ENCODE results near the gene ZDHHC3.

The ZDHHC3 gene

DNA sequence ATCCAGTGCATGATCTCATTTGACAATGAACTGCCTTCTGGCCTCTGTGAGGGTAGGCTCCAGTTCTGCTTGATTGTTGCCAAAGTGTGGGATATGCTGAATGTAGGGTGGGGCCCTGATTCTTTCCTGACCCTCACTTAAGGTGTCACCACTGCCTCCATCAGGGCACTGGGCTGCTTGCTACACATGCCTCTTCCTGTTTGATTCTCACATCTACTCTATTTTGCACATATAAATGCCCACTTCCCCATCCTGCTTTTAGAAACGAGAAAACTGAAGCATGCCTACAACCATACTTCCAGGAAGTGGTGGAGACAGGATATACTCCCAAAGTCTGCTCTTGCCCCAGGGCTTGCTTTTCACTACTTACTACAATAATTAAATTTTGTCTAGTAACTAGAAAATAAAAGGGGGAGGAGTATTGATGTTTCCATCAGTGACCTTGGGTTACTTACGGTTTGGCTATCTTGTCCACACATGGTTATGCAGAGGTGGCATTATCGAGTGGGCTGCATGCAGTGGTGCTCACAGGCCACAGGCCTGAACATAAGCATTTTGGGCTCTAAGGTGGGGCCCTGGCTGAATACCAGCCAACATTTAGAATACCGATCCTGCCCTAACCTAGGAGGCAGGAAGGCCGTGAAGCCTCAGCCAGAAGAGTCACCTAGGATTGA is 6.7 kb downstream of the ZDHHC3 start:
- TF ChIP-seq, protein P1, sequence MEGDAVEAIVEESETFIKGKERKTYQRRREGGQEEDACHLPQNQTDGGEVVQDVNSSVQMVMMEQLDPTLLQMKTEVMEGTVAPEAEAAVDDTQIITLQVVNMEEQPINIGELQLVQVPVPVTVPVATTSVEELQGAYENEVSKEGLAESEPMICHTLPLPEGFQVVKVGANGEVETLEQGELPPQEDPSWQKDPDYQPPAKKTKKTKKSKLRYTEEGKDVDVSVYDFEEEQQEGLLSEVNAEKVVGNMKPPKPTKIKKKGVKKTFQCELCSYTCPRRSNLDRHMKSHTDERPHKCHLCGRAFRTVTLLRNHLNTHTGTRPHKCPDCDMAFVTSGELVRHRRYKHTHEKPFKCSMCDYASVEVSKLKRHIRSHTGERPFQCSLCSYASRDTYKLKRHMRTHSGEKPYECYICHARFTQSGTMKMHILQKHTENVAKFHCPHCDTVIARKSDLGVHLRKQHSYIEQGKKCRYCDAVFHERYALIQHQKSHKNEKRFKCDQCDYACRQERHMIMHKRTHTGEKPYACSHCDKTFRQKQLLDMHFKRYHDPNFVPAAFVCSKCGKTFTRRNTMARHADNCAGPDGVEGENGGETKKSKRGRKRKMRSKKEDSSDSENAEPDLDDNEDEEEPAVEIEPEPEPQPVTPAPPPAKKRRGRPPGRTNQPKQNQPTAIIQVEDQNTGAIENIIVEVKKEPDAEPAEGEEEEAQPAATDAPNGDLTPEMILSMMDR (IDR thresholded peaks at IDR 0.05; ENCODE audit: low read depth, low read length): no peak
- no peak for DNase-seq (ENCODE audit: low read depth, low spot score)
- no peak overlapping the region for H3K4me3 ChIP-seq (ENCODE audit: low read depth, low read length)
- in situ Hi-C loops (cut with HindIII; ENCODE audit: low sequenced_read_pairs): no loop called here

DNA sequence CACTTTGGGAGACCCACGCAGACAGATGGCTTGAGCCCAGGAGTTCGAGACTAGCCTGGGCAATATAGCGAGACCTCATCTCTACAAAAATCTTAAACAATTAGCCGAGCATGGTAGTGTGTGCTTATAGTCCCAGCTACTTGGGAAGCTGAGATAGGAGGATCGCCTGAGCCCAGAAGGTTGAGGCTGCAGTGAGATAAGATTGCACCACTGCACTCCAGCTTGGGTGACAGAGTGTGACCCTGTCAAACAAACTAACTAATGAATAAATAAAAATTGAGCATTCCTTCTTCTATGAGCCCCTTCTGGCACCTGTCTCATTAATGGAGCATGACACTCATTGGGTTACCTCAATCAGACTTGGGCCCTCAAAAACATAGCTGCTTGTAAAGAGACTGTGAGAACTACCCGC is 7.5 kb downstream of the ZDHHC3 start:
- no peak overlapping the region for H3K4me3 ChIP-seq (ENCODE audit: low read depth, low read length)
- TF ChIP-seq, protein P1 (IDR thresholded peaks at IDR 0.05; ENCODE audit: low read depth, low read length): no peak
- in situ Hi-C loops (cut with HindIII; ENCODE audit: low sequenced_read_pairs): no loop called here
- DNase-seq (ENCODE audit: low read depth, low spot score): no peak

DNA sequence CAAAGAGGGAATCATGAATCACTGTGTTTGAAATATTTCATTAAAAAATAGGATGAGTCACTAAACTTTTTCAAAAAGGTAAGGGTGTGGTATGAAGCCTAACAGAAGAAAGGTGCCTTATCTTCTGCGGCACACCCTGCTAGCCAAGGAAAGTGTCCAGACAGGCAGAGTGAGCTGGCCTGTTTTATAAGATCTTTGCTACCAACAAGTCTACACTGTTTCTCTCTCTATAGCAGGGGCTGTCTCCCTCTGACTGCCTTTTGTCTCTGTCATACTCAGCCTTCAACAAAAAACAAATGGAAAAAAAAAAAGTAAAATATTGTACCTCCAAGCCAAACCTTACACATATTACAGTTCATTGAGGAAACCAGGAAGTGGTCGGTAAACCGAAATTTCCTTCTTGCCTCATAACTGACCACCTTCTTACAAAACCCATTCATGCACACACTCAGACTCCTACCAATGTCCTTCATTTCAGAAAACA is 9.1 kb downstream of the ZDHHC3 start:
- in situ Hi-C loops (cut with HindIII; ENCODE audit: low sequenced_read_pairs): no loop called here
- TF ChIP-seq, protein P1 (IDR thresholded peaks at IDR 0.05; ENCODE audit: low read depth, low read length): no peak
- no peak for DNase-seq (ENCODE audit: low read depth, low spot score)
- H3K4me3 ChIP-seq (ENCODE audit: low read depth, low read length): no peak overlapping the region

DNA sequence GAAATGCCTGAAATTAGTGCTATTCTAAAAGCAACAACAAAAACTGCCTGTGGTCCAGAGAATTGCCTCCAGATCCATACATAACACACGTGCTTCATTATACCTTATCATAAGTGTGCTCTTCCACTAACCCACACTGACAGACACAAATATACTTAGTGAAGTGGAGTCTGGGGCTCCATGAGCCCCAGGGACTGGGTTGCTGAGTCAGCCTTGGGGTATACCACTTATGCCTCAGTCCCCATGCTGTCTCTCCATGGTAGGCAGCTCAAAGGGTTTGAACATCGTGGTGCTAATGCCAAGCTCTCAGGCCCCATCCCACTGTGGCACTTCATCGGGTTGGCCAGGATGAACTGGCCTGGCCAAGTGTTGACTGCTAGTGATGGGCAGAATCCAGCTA is 10.8 kb downstream of the ZDHHC3 start:
- no peak overlapping the region for H3K4me3 ChIP-seq (ENCODE audit: low read depth, low read length)
- TF ChIP-seq, protein P1 (IDR thresholded peaks at IDR 0.05; ENCODE audit: low read depth, low read length): no peak
- no peak for DNase-seq (ENCODE audit: low read depth, low spot score)
- in situ Hi-C loops (cut with HindIII; ENCODE audit: low sequenced_read_pairs): no loop called here

DNA sequence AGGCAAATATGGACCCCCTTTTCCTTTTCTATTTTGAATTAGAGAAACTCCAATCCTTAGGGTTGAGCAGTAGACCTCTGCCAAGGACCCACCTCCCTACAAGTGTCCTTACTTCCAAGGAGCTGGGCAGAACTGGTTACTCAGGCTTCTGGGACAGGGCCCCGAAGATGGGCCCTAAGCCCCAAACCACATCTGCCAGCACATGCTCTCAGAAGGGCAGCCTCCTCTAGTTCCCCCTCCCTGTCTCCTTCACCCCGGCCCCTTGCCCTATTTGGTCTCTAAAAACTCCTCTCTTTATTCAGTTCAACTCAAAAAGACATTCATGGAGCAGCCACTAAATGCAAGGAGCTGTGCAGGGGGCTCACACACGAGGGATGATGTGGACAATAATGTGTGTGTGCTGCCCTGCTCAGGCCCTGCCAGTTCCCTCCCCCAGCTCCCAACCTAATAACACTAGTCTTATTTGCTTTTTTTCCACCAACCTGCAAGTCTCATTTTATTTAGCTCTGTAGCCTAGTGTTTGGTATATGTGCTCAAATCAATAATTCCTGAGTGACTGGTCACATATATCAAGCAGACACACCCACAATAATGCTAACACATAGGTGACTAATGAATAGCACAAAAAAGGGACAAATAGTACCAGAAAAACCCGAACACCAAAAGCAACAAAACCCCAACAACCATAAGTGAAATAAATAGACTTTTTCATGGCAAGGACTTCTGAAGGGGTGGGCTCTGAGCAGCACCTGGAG is 12.2 kb downstream of the ZDHHC3 start:
- H3K4me3 ChIP-seq (ENCODE audit: low read depth, low read length): no peak overlapping the region
- no peak for DNase-seq (ENCODE audit: low read depth, low spot score)
- TF ChIP-seq, protein P1 (IDR thresholded peaks at IDR 0.05; ENCODE audit: low read depth, low read length): no peak
- in situ Hi-C loops (cut with HindIII; ENCODE audit: low sequenced_read_pairs): no loop called here

DNA sequence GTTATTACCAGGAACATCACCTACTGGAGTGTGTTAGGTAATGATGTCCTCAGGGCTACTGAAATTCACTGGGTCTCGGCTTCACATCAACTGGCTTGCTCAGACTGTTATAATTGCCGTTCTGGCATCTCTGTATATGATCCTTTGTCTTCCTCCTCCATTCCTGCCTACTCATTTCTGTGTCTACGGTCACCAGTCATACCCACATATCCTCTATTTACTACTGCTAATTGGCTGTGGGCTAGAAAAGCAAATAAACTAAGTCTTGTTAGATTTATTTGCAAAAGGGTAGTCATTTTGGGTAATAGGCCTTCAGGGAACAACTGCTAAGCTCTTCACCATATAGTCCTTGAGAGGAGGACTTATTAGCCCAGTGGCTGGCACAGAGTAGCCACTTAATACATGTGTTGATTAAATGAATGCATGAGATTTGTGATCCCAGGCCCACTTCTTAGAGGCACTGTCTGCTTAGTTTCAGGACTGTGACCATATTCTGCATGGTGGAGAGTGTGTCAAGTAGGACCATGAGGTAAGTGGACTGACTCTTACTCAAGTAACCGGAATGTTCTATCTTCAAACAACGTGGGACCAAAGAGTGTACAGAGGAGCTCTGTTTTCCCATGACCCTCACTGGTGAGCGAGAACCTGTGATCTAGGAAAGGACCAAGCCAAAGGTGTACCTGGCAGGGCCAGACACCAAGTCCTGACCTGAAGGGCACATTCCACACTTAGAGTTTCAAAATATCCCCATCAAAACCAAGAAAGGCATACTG is 13.2 kb downstream of the ZDHHC3 start:
- TF ChIP-seq, protein P1 (IDR thresholded peaks at IDR 0.05; ENCODE audit: low read depth, low read length): no peak
- in situ Hi-C loops (cut with HindIII; ENCODE audit: low sequenced_read_pairs): no loop called here
- no peak for DNase-seq (ENCODE audit: low read depth, low spot score)
- no peak overlapping the region for H3K4me3 ChIP-seq (ENCODE audit: low read depth, low read length)
